ENCODE measurements around the gene PADI4.

The PADI4 gene

GRCh38 chr1:17308593-17308992 lies 596 bp downstream of the PADI4 start (continued):
- TF ChIP-seq TSHZ2 (CRISPR knock-in tag; IDR thresholded peaks at IDR 0.05) = no peak
- TF ChIP-seq TOX (CRISPR knock-in tag; IDR thresholded peaks at IDR 0.05; ENCODE audit: borderline replicate concordance) = no peak
- TF ChIP-seq ZC3H10 (CRISPR knock-in tag; IDR thresholded peaks at IDR 0.05) = no peak
- no peak for TF ChIP-seq ZNF70 (CRISPR knock-in tag; IDR thresholded peaks at IDR 0.05)
- no peak for TF ChIP-seq ZFP3 (CRISPR knock-in tag; IDR thresholded peaks at IDR 0.05)
- TF ChIP-seq PPARA (CRISPR knock-in tag; IDR thresholded peaks at IDR 0.05; ENCODE audit: borderline replicate concordance) = no peak
- TF ChIP-seq RARB (CRISPR knock-in tag; IDR thresholded peaks at IDR 0.05) = no peak
- TF ChIP-seq OSR1 (CRISPR knock-in tag; IDR thresholded peaks at IDR 0.05) = no peak

GRCh38 chr1:17309426-17310067 lies 1.6 kb downstream of the PADI4 start:
- no peak for ATAC-seq
- TF ChIP-seq CREB5 (CRISPR knock-in tag; IDR thresholded peaks at IDR 0.05; ENCODE audit: low read depth) (no peak), CSRNP3 (CRISPR knock-in tag; IDR thresholded peaks at IDR 0.05) (no peak), BACH2 (CRISPR knock-in tag; IDR thresholded peaks at IDR 0.05; ENCODE audit: borderline replicate concordance) (no peak), GLIS3 (CRISPR knock-in tag; IDR thresholded peaks at IDR 0.05) (no peak), ZNF565 (CRISPR knock-in tag; conservative IDR thresholded peaks at IDR 0.05; ENCODE audit: low read depth) (no peak), ZFP3 (CRISPR knock-in tag; IDR thresholded peaks at IDR 0.05) (no peak), TOX (CRISPR knock-in tag; IDR thresholded peaks at IDR 0.05; ENCODE audit: borderline replicate concordance) (no peak), ZFP30 (CRISPR knock-in tag; IDR thresholded peaks at IDR 0.05) (no peak), ESRRG (CRISPR knock-in tag; IDR thresholded peaks at IDR 0.05) (no peak), PATZ1 (CRISPR knock-in tag; IDR thresholded peaks at IDR 0.05; ENCODE audit: borderline replicate concordance) (no peak), RARB (CRISPR knock-in tag; IDR thresholded peaks at IDR 0.05) (no peak), SNAI2 (CRISPR knock-in tag; IDR thresholded peaks at IDR 0.05) (no peak), TCF4 (CRISPR knock-in tag; IDR thresholded peaks at IDR 0.05; ENCODE audit: borderline replicate concordance) (no peak)

GRCh38 chr1:17310068-17310640 lies 2.2 kb downstream of the PADI4 start:
- no peak for ATAC-seq
- TF ChIP-seq ZFP30 (CRISPR knock-in tag; IDR thresholded peaks at IDR 0.05) = no peak
- no peak for TF ChIP-seq OSR1 (CRISPR knock-in tag; IDR thresholded peaks at IDR 0.05)

- ATAC-seq = no peak
- TF ChIP-seq TCF4 (CRISPR knock-in tag; IDR thresholded peaks at IDR 0.05; ENCODE audit: borderline replicate concordance) (no peak), RARB (CRISPR knock-in tag; IDR thresholded peaks at IDR 0.05) (no peak), OSR1 (CRISPR knock-in tag; IDR thresholded peaks at IDR 0.05) (no peak), PPARA (CRISPR knock-in tag; IDR thresholded peaks at IDR 0.05; ENCODE audit: borderline replicate concordance) (no peak), POU6F1 (CRISPR knock-in tag; IDR thresholded peaks at IDR 0.05; ENCODE audit: borderline replicate concordance, low read depth) (no peak), ZNF565 (CRISPR knock-in tag; conservative IDR thresholded peaks at IDR 0.05; ENCODE audit: low read depth) (no peak), ZFP3 (CRISPR knock-in tag; IDR thresholded peaks at IDR 0.05) (no peak), CSRNP3 (CRISPR knock-in tag; IDR thresholded peaks at IDR 0.05) (no peak), ESRRG (CRISPR knock-in tag; IDR thresholded peaks at IDR 0.05) (no peak), TOX (CRISPR knock-in tag; IDR thresholded peaks at IDR 0.05; ENCODE audit: borderline replicate concordance) (no peak), ZC3H10 (CRISPR knock-in tag; IDR thresholded peaks at IDR 0.05) (no peak), ZNF70 (CRISPR knock-in tag; IDR thresholded peaks at IDR 0.05) (no peak), ARNTL (CRISPR knock-in tag; IDR thresholded peaks at IDR 0.05; ENCODE audit: borderline replicate concordance, low read depth) (no peak), ISL1 (CRISPR knock-in tag; IDR thresholded peaks at IDR 0.05) (no peak), ZFP30 (CRISPR knock-in tag; IDR thresholded peaks at IDR 0.05) (no peak)
Measured at GRCh38 chr1:17313530-17314309, 5.7 kb downstream of the PADI4 start.

Measured in SK-N-SH treated with all-trans-retinoic acid at 6 μM for 48 hours (cell line).